GM21526 (cell line): ENCODE measurements around the gene UBE2O.

ENCODE experiments used
- ATAC-seq: cut with Tn5 transposase; IDR thresholded peaks from one replicate; pipeline ENCODE4 v1.9.1; 2021; ENCODE audit warnings: moderate library complexity; ENCODE audit not compliant: unreplicated experiment, low FRiP score

Gene UBE2O

GRCh38 chr17:76468634-76469010 is 15.7 kb upstream of the UBE2O start:
- ATAC-seq, result no peak

DNA sequence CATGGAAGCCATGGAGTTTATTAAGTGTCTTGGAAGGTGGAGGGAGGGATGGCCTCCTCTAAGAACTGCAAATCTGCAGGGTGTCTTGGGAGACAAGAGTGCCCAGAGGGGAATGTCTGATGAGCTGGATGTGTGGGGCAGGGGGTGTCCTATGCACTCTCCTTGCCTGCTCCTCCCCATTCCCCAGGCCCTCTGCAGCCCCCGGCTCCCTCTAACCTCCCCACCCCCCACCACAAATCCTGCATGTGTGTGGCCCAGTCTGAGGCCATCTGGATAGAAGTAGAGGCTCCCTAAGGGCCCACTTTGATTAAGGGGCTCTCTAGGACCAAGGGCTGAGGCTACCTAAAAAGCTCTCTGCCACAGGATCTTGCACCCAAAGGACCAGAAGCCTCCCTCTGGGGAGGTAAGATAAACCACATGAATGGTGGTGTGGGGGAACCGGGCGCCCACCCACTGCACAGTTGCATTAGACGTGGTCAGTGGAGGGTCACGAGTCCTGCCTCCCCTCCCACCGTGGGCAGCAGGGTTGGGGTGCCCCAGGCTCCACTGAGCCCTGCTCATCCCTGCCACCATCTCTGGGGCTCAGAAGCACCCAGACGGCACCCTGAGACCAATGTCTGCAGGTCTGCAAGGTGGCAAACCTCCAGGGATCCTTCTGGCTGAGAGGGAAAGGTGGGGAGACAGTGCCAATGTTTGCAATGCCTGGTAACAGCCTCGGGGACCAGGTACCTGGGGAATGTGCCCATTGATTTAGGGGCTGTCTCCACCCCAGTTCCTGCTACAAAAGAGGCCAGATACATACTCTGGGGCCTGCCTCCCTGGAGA is 15.1 kb upstream of the UBE2O start:
- ATAC-seq, result no peak

- ATAC-seq, result no peak
Measured at GRCh38 chr17:76467366-76467765, 14.4 kb upstream of the UBE2O start, which contains the start of gene AANAT. Gene AANAT (plus strand): TSS chr17:76467603. CDS start chr17:76468747, 1,144 bp downstream.

- no peak for ATAC-seq
Measured at GRCh38 chr17:76466775-76467130, 13.8 kb upstream of the UBE2O start.

GRCh38 chr17:76462556-76463290 is 9.8 kb upstream of the UBE2O start:
- ATAC-seq, result no peak

DNA sequence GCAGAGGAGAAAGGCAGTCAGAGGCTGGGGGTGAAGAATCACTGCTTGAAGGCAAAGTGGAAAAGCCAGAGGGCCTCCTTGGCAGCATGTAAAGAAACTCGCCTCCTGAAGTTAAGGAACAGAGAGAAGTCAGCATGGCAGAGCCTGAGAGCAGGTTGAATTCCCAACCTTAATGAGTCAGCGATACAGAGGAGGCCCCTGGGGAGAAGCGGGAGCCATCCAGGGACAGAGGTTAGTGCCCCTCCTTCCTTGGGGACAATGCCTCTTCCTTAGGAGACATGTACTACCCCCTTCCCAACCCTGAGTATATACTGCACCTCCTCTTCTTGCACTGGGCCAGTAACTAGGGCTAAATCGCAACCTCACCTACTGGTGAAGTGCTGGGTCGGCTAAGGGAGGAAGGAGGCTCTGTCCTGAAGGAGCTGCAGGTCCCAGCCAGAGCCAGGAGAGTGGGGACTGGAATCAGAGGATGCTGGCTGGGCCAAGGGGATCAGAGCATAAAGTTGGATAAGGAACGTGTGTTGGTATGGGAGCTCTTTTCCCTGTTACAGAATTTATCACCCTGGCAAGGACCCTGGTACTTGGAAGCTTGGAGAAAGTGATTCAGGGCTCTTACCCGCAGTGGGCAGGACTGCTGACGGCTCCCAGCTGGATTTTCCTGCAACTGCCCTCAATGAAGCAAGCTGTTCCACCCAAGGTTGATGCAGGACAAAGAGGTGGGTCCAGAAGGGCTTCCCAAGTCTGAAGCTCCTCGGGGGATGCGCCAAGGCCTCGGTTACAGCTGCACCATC is 9.0 kb upstream of the UBE2O start:
- ATAC-seq, result no peak

GRCh38 chr17:76459674-76460073 is 6.7 kb upstream of the UBE2O start:
- no peak for ATAC-seq

GRCh38 chr17:76458580-76459490 is 5.9 kb upstream of the UBE2O start:
- no peak for ATAC-seq

DNA sequence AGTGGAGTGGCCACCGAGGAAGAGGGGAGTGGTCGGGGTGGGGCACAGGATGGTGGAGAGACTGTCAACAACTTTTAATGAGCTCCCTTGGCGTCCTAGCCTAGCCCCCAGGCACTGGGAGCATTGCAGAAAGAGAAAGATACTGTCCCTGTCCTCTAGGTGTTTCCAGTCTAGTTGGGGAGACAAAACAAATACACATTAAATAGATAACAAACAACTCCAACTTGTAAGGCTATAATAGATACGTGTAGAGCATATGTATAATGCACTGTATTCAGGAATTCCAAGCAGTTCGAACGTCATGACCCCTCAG is 435 bp upstream of the UBE2O start:
- no peak for ATAC-seq

GRCh38 chr17:76452127-76452659 is 759 bp downstream of the UBE2O start:
- ATAC-seq, result peak; percentile 8

DNA sequence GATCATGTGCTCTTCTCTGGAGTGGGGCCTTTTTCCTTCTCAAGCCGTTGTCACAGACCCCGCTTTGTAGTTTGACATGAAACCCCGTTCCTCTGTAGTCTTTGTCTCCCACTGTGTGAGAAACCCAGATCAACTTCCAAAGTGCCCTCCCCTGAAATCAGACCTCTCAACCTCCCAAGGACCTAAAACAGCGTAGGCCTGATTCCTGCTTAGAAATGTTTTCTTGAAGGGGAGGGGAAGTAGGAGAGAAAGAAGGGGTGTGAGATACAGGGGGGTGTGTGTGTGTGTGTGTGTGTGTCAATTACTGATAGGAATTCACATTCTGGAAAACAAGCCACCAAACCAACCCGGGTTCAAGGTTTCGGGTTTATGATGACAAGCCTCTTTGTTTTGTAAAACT is 1.4 kb downstream of the UBE2O start:
- ATAC-seq, result no peak

DNA sequence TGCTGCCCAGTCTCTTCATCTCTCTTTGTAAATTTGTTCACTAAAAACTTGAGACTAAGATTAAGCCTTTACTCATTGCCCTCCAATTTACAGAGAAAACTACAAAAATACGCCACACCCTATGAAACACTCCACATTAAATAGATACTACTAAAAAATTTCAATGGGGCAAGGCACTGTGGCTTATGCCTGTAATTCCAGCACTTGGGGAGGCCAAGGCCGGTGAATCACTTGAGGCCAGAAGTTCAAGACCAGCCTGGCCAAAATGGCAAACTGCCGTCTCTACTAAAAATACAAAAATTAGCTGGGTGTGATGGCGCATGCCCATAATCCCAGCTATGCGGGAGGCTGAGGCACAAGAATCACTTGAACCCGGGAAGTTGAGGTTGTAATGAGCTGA is 3.8 kb downstream of the UBE2O start:
- no peak for ATAC-seq

- ATAC-seq, result no peak
Measured at GRCh38 chr17:76447931-76448652, 4.9 kb downstream of the UBE2O start.

DNA sequence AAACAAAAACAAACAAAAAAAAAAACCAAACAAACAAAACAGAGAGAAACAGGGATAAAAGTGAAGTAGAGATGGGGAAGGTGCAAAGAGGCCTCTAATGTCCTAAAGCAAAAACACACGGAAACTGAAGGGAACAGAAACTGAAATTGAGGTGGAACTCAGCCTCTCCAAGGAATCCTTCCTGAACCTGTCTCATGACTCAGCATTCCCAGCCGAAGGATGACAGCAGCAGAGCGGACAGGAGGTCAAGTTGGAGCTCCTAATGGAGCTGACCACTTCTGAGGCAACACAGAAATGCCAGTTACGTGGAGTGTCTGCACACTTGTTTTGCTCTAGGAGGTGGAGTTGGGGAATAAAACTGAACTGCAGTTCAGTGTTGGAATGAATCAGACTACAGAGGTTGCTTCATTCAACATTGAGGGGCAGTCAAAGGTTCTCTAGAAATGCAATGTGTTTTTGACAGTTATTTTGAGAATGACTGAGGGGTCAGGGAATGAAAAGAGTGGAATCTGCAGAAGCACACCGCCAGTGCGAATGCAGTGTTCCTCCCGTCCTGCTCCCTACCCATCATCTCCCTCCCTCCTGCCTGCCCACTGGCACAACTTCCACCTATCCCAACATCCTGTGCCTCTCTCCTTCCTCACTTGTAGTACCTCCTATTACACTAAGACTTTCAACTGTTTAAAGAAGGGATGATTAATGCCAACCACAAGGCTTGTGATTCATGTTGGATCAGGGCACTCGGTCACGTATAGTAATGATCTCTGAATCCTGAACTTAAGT is 6.3 kb downstream of the UBE2O start:
- no peak for ATAC-seq

DNA sequence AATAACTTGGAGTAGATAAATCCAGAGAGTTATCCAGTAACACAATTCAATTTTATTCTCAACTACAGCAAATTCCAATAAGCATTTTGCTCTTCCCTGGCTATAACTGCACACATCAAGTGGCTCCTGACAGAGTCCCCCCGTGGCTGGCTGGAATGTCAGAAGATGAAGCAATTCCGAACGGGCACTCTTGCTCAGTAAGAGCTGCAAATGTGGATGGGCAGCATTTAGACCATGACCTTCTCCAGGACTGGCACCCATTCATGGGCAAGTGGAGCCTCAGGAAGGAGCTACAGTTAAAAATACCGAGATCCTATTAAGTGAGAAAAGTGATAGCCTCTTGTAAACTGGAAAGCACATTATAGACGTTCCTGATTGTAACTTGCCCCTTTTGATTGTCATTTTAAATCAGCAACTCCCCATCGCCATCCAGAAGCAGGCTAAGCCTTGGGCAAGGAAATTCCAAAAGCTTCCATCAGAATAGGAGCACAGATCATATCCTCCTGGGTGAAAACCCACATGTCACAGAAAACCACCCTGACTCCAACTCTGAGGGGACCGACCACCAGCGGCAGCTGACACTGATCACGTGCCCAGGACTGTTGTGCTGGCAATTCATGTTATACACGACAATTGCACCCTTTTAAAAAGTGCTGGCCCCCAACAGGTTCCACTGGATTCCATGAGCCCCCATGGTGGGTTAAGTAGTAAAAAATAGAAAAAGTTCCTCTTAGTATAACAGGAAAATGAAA is 7.1 kb downstream of the UBE2O start:
- ATAC-seq, result no peak

DNA sequence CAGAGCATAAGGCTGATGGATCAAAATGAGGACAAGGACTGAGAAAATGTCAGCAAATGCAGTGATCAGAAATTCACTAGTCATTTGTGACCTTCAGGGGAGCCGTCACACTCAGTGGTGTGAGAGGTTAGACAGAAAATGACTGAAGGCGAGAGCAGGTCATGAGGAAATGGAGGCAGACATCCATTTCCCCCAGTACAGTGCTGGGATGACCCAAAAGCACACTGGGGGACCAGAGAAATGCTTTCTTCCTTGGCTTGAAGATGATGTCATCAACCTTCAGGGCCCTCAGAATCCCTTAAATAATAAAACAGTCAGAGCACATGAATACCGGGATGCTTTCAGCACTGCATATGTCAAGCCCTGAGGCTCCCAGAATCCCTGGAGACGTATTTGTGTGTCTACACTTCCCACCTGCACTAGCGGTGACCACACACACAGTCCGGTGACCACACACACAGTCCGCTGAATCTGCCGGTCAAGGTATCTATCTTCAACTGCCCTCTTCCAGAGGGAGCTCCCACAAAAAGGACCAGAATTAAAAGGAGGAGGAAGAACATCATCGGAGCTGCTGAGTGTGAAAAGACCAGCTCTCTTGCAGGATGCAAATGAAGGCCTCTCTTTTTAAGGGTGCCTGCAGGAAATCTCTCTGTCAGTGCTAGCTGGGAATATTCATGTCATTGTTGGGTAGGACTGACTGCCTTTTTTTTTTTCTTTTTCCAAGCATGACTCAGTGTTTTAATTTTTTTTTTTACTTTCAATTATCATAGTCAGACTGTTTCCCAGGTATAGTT is 8.2 kb downstream of the UBE2O start:
- no peak for ATAC-seq
